ENCODE measurements around the gene TGDS. TPM values are rescaled to one million over a fixed set of nuclear protein-coding genes. Genes with fewer than 3 reads are reported as not detected.

TGDS gene
- total and polyA plus RNA-seq, 2 experiments from 2014 or later = 9.0 to 13.3 TPM

DNA sequence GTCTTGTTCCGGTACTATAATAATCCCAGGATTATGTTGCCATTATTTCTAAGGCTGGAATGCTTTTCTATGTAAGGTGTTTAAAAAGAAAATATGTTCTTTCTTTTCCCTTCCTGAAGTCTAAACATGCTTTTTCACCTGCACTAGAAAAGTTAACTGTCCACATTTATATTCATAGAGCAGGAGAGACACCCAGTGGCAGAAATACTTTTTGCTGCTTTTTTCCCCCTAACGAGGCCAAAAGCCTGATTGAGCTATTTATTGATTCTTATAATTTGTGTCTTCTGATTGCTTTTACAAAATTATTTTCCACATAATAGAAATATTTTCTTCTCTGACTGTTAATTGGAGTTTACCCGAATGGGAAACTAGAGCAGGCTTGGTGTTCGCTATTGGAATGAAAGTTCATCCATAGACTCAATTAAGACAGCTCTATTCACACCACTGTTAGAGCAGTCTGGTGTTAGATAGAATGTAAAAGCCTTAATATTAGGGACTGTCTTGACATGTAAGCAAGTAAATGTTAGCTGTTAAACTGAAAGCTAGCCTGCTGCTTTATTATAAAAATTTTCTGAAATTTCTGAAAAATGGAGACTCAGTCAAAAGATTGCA lies 21.5 kb upstream of the TGDS start:
- Histone ChIP-seq H3K27ac (no peak overlapping the region), H3K4me1 (ENCODE audit: low read depth) (no peaks in the 10 kb centered on the region), H3K4me3 (no peak overlapping the region), H3K9me3 (ENCODE audit: low read depth) (no peaks in the 10 kb centered on the region), H3K27me3 (no peaks in the 10 kb centered on the region), H3K36me3 (no peaks in the 10 kb centered on the region)
- DNase-seq (ENCODE audit: low read depth in 1 of 2, low spot score in 1 of 2) = peak; percentile 37 to 43
- TF ChIP-seq, protein P1, sequence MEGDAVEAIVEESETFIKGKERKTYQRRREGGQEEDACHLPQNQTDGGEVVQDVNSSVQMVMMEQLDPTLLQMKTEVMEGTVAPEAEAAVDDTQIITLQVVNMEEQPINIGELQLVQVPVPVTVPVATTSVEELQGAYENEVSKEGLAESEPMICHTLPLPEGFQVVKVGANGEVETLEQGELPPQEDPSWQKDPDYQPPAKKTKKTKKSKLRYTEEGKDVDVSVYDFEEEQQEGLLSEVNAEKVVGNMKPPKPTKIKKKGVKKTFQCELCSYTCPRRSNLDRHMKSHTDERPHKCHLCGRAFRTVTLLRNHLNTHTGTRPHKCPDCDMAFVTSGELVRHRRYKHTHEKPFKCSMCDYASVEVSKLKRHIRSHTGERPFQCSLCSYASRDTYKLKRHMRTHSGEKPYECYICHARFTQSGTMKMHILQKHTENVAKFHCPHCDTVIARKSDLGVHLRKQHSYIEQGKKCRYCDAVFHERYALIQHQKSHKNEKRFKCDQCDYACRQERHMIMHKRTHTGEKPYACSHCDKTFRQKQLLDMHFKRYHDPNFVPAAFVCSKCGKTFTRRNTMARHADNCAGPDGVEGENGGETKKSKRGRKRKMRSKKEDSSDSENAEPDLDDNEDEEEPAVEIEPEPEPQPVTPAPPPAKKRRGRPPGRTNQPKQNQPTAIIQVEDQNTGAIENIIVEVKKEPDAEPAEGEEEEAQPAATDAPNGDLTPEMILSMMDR (IDR thresholded peaks at IDR 0.05; ENCODE audit: low read depth, low read length) = peak; percentile 56

DNA sequence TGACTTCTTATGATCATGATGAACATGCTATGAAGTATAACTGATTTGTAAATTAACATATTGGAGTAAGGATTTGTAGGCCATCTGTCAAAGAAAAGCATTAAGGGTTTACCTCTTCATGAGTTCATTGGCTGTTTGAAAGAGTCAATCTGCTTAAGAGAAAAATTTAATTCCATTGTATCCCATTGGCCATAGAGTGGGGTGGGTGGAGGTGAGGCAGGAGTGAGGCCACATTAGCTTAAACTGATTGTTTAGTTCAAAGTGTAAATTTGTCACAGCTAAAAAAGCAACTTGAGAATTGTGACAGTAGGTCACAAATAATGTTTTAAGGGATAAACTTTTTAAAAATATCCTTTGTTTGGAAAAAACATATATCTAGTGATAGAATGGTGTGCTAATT lies 17.1 kb upstream of the TGDS start:
- Histone ChIP-seq H3K4me3 (no peak overlapping the region), H3K27ac (no peak overlapping the region), H3K9me3 (ENCODE audit: low read depth) (no peaks in the 10 kb centered on the region), H3K4me1 (ENCODE audit: low read depth) (no peaks in the 10 kb centered on the region), H3K27me3 (no peaks in the 10 kb centered on the region), H3K36me3 (no peaks in the 10 kb centered on the region)
- no peak for DNase-seq (ENCODE audit: low read depth in 1 of 2, low spot score in 1 of 2)
- TF ChIP-seq, protein P1 (IDR thresholded peaks at IDR 0.05; ENCODE audit: low read depth, low read length) = no peak

DNA sequence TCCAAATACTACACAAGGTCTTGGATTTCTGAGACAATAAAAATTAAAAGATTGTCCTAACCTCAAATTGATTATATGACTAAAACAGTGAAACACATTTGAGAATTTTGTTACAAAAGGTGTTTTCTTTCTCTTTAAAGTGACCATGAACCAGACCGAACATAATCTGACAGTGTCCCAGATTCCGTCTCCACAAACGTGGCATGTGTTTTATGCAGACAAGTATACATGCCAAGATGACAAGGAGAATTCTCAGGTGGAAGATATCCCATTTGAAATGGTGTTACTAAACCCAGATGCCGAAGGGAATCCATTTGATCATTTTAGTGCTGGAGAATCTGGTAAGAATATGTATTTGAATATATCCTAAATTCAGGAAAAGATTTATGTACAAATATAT lies 16.1 kb upstream of the TGDS start:
- TF ChIP-seq, protein P1 (IDR thresholded peaks at IDR 0.05; ENCODE audit: low read depth, low read length) = no peak
- H3K4me1 ChIP-seq (ENCODE audit: low read depth) = no peaks in the 10 kb centered on the region
- H3K36me3 ChIP-seq = peaks cover under 1% of the 10 kb centered on the region
- no peak overlapping the region for H3K27ac ChIP-seq
- no peak for DNase-seq (ENCODE audit: low read depth in 1 of 2, low spot score in 1 of 2)
- no peaks in the 10 kb centered on the region for H3K9me3 ChIP-seq (ENCODE audit: low read depth)
- H3K4me3 ChIP-seq = no peak overlapping the region
- H3K27me3 ChIP-seq = no peaks in the 10 kb centered on the region

DNA sequence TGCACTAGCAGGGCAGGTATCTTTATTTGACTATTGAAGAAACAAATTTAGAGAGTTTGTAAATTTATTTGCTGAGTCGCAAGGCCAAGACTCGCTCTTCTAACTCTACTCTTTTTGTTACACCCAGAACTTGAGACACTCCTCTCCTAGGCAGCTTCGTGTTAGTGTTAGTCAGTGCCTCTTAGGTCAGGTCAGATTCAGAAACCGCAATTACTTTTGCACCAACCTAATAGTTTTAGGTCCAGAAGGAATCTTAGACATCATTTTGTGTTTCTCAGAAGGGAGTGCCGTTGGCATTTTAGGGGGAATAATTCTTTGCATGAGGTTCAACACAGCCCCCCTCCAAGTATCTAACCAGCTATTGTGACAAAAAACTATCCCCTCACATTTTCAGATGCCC lies 14.5 kb upstream of the TGDS start:
- TF ChIP-seq, protein P1 (IDR thresholded peaks at IDR 0.05; ENCODE audit: low read depth, low read length) = no peak
- no peak for DNase-seq (ENCODE audit: low read depth in 1 of 2, low spot score in 1 of 2)
- no peak overlapping the region for H3K4me3 ChIP-seq

DNA sequence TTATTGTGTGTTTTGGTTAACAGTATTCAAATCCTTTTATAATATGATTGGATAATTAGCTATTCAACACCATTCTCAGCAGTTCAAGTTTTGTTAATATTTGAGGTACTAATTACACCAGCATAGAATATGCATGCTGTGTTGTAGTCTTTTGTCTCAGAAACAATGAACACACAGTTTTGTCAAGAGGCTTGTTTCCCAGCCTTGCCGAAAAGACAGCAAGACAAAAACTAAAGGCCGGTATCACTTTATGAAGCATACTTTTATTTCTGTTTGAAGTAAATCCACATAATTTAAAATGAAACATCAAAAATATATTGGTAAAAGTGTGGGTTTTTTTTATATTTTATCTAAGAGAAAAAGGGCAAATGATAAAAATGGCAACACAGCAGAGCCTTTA lies 13.2 kb upstream of the TGDS start:
- Histone ChIP-seq H3K27ac (no peak overlapping the region), H3K36me3 (peaks cover 9% of the 10 kb centered on the region), H3K9me3 (ENCODE audit: low read depth) (no peaks in the 10 kb centered on the region), H3K27me3 (no peaks in the 10 kb centered on the region), H3K4me3 (no peak overlapping the region), H3K4me1 (ENCODE audit: low read depth) (no peaks in the 10 kb centered on the region)
- TF ChIP-seq, protein P1 (IDR thresholded peaks at IDR 0.05; ENCODE audit: low read depth, low read length) = no peak
- no peak for DNase-seq (ENCODE audit: low read depth in 1 of 2, low spot score in 1 of 2)

More for the DNA sequence above, 14.5 kb upstream of the TGDS start:
- Histone ChIP-seq H3K9me3 (ENCODE audit: low read depth) (no peaks in the 10 kb centered on the region), H3K27me3 (no peaks in the 10 kb centered on the region), H3K27ac (no peak overlapping the region), H3K4me1 (ENCODE audit: low read depth) (no peaks in the 10 kb centered on the region), H3K36me3 (peaks cover 9% of the 10 kb centered on the region)
